Measurements from ENCODE around the gene UMPS. TPM values are rescaled to one million over a fixed set of nuclear protein-coding genes. Genes with fewer than 3 reads are reported as not detected.

The UMPS gene
- total and polyA plus RNA-seq, 2 of the 4 experiments (the other 2 are of a cell fraction): 18.7 to 26.7 TPM

- no peak for TF ChIP-seq FOS (IDR thresholded peaks at IDR 0.05; ENCODE audit: low read depth, low read length)
Observed at GRCh38 chr3:124747111-124747981, 17.1 kb downstream of the UMPS start (continued).

- Histone ChIP-seq H2BK5ac (ENCODE audit: low read depth, low read length, poor library complexity, severe bottlenecking) (no peak overlapping the region), H3K36me3 (ENCODE audit: control insufficient read depth, insufficient read depth, low read length) (peaks cover 11% of the 10 kb centered on the region), H3K4ac (ENCODE audit: low read depth, low read length) (no peak overlapping the region), H3K4me1 (ENCODE audit: control insufficient read depth, insufficient read depth, low read length) (no peaks in the 10 kb centered on the region), H3K27me3 (ENCODE audit: control insufficient read depth, insufficient read depth, low read length) (no peaks in the 10 kb centered on the region), H3K18ac (ENCODE audit: low read depth, low read length) (no peak overlapping the region), H3K9ac (ENCODE audit: low read depth, low read length) (no peak overlapping the region), H3K79me1 (ENCODE audit: low read depth in 1 of 2, low read length in 2 of 2) (no peaks in the 10 kb centered on the region), H3K4me2 (ENCODE audit: low read depth, low read length) (no peak overlapping the region), H2BK20ac (ENCODE audit: low read depth, low read length) (no peak overlapping the region), H3K4me3 (ENCODE audit: insufficient read depth, low read depth, low read length) (no peak overlapping the region), H4K8ac (ENCODE audit: low read depth in 2 of 2, low read length in 2 of 2) (no peak overlapping the region), H2BK120ac (ENCODE audit: low read depth, low read length) (no peak overlapping the region), H3K27ac (ENCODE audit: insufficient read depth, low read length) (no peak overlapping the region), H3K14ac (replicated peaks; ENCODE audit: low read depth, low read length) (no peak overlapping the region), H2AK9ac (replicated peaks; ENCODE audit: low read depth, low read length, poor library complexity) (no peak overlapping the region), H3K56ac (ENCODE audit: extremely low read depth, insufficient read depth, low read length) (no peak overlapping the region), H4K5ac (ENCODE audit: low read depth, low read length) (no peak overlapping the region), H3K9me3 (ENCODE audit: control insufficient read depth, insufficient read depth, low read length) (no peaks in the 10 kb centered on the region), H2AK5ac (ENCODE audit: low read depth, low read length) (no peak overlapping the region), H2AFZ (replicated peaks; ENCODE audit: low read length, poor library complexity) (peak overlapping the region; percentile 33), H3K23ac (ENCODE audit: low read depth, low read length) (no peak overlapping the region), H4K20me1 (ENCODE audit: insufficient read depth, low read length) (no peaks in the 10 kb centered on the region), H3K9me1 (ENCODE audit: insufficient read depth, low read length) (peaks cover 5% of the 10 kb centered on the region), H2BK15ac (ENCODE audit: low read depth, low read length) (no peak overlapping the region), H4K91ac (ENCODE audit: insufficient read depth, low read depth, low read length) (no peak overlapping the region)
- ATAC-seq (ENCODE audit: low read depth) (no peak), DNase-seq (no peak)
- ChIA-PET POLR2A (ENCODE audit: unreplicated experiment) (no interaction called here), CTCF (no interaction called here)
- TF ChIP-seq POLR2A (IDR thresholded peaks at IDR 0.05; ENCODE audit: low read depth, low read length) (no peak), SMC3 (IDR thresholded peaks at IDR 0.05; ENCODE audit: low read depth, low read length) (no peak), RFX5 (IDR thresholded peaks at IDR 0.05; ENCODE audit: low read depth, low read length) (no peak), MXI1 (IDR thresholded peaks at IDR 0.05; ENCODE audit: borderline replicate concordance, low read depth, low read length) (no peak), MAFK (IDR thresholded peaks at IDR 0.05; ENCODE audit: low read depth, low read length) (no peak), CEBPB (IDR thresholded peaks at IDR 0.05; ENCODE audit: low read depth, low read length) (no peak), USF2 (IDR thresholded peaks at IDR 0.05; ENCODE audit: low read depth, low read length) (no peak), RAD21 (IDR thresholded peaks at IDR 0.05; ENCODE audit: low read length) (no peak), MAZ (IDR thresholded peaks at IDR 0.05; ENCODE audit: borderline replicate concordance, low read depth, low read length) (no peak), BHLHE40 (IDR thresholded peaks at IDR 0.05; ENCODE audit: low read depth, low read length) (no peak)
- dilution Hi-C loops (cut with HindIII; ENCODE audit: low sequenced_read_pairs, unreplicated experiment): no loop called here
- no TSS peak for BruUV-seq (replicated peaks)
- intact Hi-C loops (cut with micrococcal nuclease): no loop called here
- in situ Hi-C loops (cut with MboI; ENCODE audit: low sequenced_read_pairs): loop anchor here (25.0 kb wide), 1 partner anchor 814 kb away; no protein-coding TSS in a partner anchor
- 73% methylated on average over 3 of the region's 8 CpGs; no CpG with 5 or more reads in 1 of the 2 experiments for WGBS, 2 experiments (ENCODE audit: extremely low coverage in 2 of 2, insufficient read length in 1 of 2)
Observed at GRCh38 chr3:124748560-124749198, 18.4 kb downstream of the UMPS start.
